SK-N-SH (cell line): ENCODE results near the gene KAT6B. TPM values are rescaled to one million over a fixed set of nuclear protein-coding genes. Genes with fewer than 3 reads are reported as not detected.

Experiments
- CTCF ChIA-PET: fragments of 300-600, 350-600 bp; formaldehyde crosslinking; extraction: SDS; loops from one replicate; lab custom pipeline; 2021; lab: Yijun Ruan, JAX
- POLR2A ChIA-PET: fragments of 350-600 bp; sonication (Branson Sonifier 250); formaldehyde crosslinking; extraction: SDS; loops from one replicate; lab custom pipeline; 2020; ENCODE audit warnings: antibody characterized with exemption, inconsistent platforms; lab: Yijun Ruan, JAX
- DNase-seq: peaks from one replicate; pipeline ENCODE4 v3.0.0; 2012
- H2AFZ ChIP-seq: fragments of 200-600 bp; sonication (generic); 2 replicates; pipeline ENCODE4 v1.8.1; 2016; ENCODE audit warnings: antibody characterized with exemption, mild to moderate bottlenecking, low read depth
- H3F3A ChIP-seq: fragments of 200-600 bp; sonication (generic); replicated peaks from 2 replicates; pipeline ENCODE3; 2016; ENCODE audit warnings: antibody characterized with exemption, mild to moderate bottlenecking; ENCODE audit not compliant: insufficient read depth
- H3K27ac ChIP-seq, 2 experiments: fragments of 200-500 bp in 1 of 2; fragments of 200-600 bp in 1 of 2; sonication (Bioruptor generic) in 1 of 2; sonication (generic), shearing (Covaris generic) in 1 of 2; 2 replicates each; pipeline versions ENCODE4 v1.5.1 to v1.6.1; 2014 to 2016; ENCODE audit warnings: low read depth in 2 of 2, inconsistent platforms in 1 of 2, low read length in 1 of 2, mild to moderate bottlenecking in 1 of 2, mixed read lengths in 1 of 2
- H3K27me3 ChIP-seq: fragments of 200-600 bp; sonication (generic), shearing (Covaris generic); 2 replicates; pipeline ENCODE4 v1.6.1; 2016; ENCODE audit warnings: mixed run types; ENCODE audit not compliant: insufficient read depth
- H3K36me3 ChIP-seq, 2 experiments: fragments of 200-500 bp in 1 of 2; fragments of 200-600 bp in 1 of 2; sonication (Bioruptor generic) in 1 of 2; sonication (generic) in 1 of 2; replicated peaks in 1 of 2; 2 replicates each; pipeline versions ENCODE3 to v1.5.1; 2014 to 2016; ENCODE audit warnings: low read length in 1 of 2, mild to moderate bottlenecking in 1 of 2; ENCODE audit not compliant: insufficient read depth in 2 of 2, control insufficient read depth in 1 of 2
- H3K4me1 ChIP-seq, 2 experiments: fragments of 200-500 bp in 1 of 2; fragments of 200-600 bp in 1 of 2; sonication (Bioruptor generic) in 1 of 2; sonication (generic), shearing (Covaris generic) in 1 of 2; 2 replicates each; pipeline versions ENCODE4 v1.5.1 to v1.6.1; 2014 to 2016; ENCODE audit warnings: low read depth in 1 of 2, low read length in 1 of 2, mixed run types in 1 of 2; ENCODE audit not compliant: insufficient read depth in 2 of 2, control insufficient read depth in 1 of 2
- H3K4me2 ChIP-seq: fragments of 200-600 bp; sonication (generic), shearing (Covaris generic); 2 replicates; pipeline ENCODE4 v1.6.1; 2017; ENCODE audit warnings: mixed run types
- H3K4me3 ChIP-seq, 2 experiments: fragments of 200-500 bp in 1 of 2; fragments of 200-600 bp in 1 of 2; sonication (Bioruptor generic) in 1 of 2; sonication (generic), shearing (Covaris generic) in 1 of 2; 2 replicates each; pipeline versions ENCODE4 v1.5.1 to v1.8.1; 2014 to 2016; ENCODE audit warnings: low read depth in 2 of 2, inconsistent platforms in 1 of 2, low read length in 1 of 2, mild to moderate bottlenecking in 1 of 2, mixed read lengths in 1 of 2, moderate library complexity in 1 of 2
- H3K79me2 ChIP-seq: fragments of 200-600 bp; sonication (generic); 2 replicates; pipeline ENCODE4 v1.8.1; 2017; ENCODE audit warnings: mild to moderate bottlenecking; ENCODE audit not compliant: insufficient read depth
- H3K9ac ChIP-seq: fragments of 200-600 bp; sonication (generic); 2 replicates; pipeline ENCODE4 v1.6.1; 2017; ENCODE audit warnings: mixed run types
- H3K9me2 ChIP-seq: fragments of 200-600 bp; sonication (generic); 2 replicates; pipeline ENCODE4 v1.6.1; 2017; ENCODE audit warnings: mixed run types
- H3K9me3 ChIP-seq: fragments of 200-600 bp; sonication (generic); 2 replicates; pipeline ENCODE4 v1.6.1; 2017; ENCODE audit warnings: mixed run types, mild to moderate bottlenecking, moderate library complexity
- H4K20me1 ChIP-seq: fragments of 200-600 bp; sonication (generic); 2 replicates; pipeline ENCODE4 v1.6.1; 2017; ENCODE audit warnings: mild to moderate bottlenecking, mixed run types; ENCODE audit not compliant: insufficient read depth
- CHD2 ChIP-seq: fragments of 150-350 bp; IDR thresholded peaks from 2 replicates; pipeline ENCODE4 v1.6.1; 2018; ENCODE audit warnings: low read length; ENCODE audit not compliant: partially characterized antibody
- ELF1 ChIP-seq: IDR thresholded peaks from 2 replicates; pipeline ENCODE4 v1.4.0; 2012
- FOSL2 ChIP-seq: IDR thresholded peaks from 2 replicates; pipeline ENCODE4 v1.4.0; 2012; ENCODE audit warnings: low read depth, mild to moderate bottlenecking, moderate library complexity, borderline replicate concordance
- FOXM1 ChIP-seq: IDR thresholded peaks from 2 replicates; pipeline ENCODE4 v1.4.0; 2012; ENCODE audit warnings: low read depth, mild to moderate bottlenecking
- GATA2 ChIP-seq: sonication (generic); formaldehyde crosslinking; IDR thresholded peaks from 2 replicates; pipeline ENCODE4 v1.5.0; 2020; ENCODE audit warnings: mild to moderate bottlenecking, missing genetic modification reagents
- JUND ChIP-seq: IDR thresholded peaks from 2 replicates; pipeline ENCODE4 v1.4.0; 2012
- MXI1 ChIP-seq: IDR thresholded peaks from 2 replicates; pipeline ENCODE4 v1.6.1; 2012; ENCODE audit warnings: mild to moderate bottlenecking, low read depth, low read length, improper control_type of control experiment
- PBX3 ChIP-seq: IDR thresholded peaks from 2 replicates; pipeline ENCODE4; 2012
- POLR2AphosphoS5 ChIP-seq: IDR thresholded peaks from 2 replicates; pipeline ENCODE4 v1.6.1; 2012; ENCODE audit warnings: low read depth, low read length
- RAD21 ChIP-seq: IDR thresholded peaks from 2 replicates; pipeline ENCODE4 v1.6.1; 2012; ENCODE audit warnings: mild to moderate bottlenecking, low read length
- RCOR1 ChIP-seq: fragments of 150-350 bp; IDR thresholded peaks from 2 replicates; pipeline ENCODE4 v1.6.1; 2017; ENCODE audit warnings: antibody characterized with exemption, low read length
- RXRA ChIP-seq: IDR thresholded peaks from 2 replicates; pipeline ENCODE4 v1.4.0; 2012; ENCODE audit warnings: low read depth, mild to moderate bottlenecking, borderline replicate concordance
- TAF1 ChIP-seq: IDR thresholded peaks from 2 replicates; pipeline ENCODE4 v1.6.1; 2012; ENCODE audit warnings: low read depth, mild to moderate bottlenecking, low read length, moderate library complexity, borderline replicate concordance
- TEAD4 ChIP-seq: IDR thresholded peaks from 2 replicates; pipeline ENCODE4 v1.4.0; 2012; ENCODE audit warnings: mild to moderate bottlenecking, borderline replicate concordance; ENCODE audit not compliant: insufficient read depth
- WGBS: methylation state at CpG from one replicate; pipeline ENCODE4 v1.1.6; 2017; ENCODE audit warnings: low lambda C conversion rate; 5-methylcytosine and 5-hydroxymethylcytosine counted together
- polyA plus RNA-seq, 3 experiments: library from polyadenylated mRNA; depleted of rRNA; stranded (reverse); fragments of >200 nt; gene quantifications; 2 replicates each; pipeline ENCODE4 v1.2.3, GENCODE V29; 2012

KAT6B gene
- polyA plus RNA-seq, 1 of the 3 experiments (the other 2 are of a cell fraction), result 4.3 TPM

- no peaks in the 10 kb centered on the region for H3K79me2 ChIP-seq
- H3K27me3 ChIP-seq, result no peaks in the 10 kb centered on the region
- no peaks in the 10 kb centered on the region for H3F3A ChIP-seq
- no peak for TF ChIP-seq MXI1
- no peak for TF ChIP-seq PBX3
- TF ChIP-seq ELF1, result no peak
- H3K4me3 ChIP-seq, result no peak overlapping the region
- no peak overlapping the region for H3K9ac ChIP-seq
- H3K4me1 ChIP-seq, result peaks cover 0 to 12% of the 10 kb centered on the region in 2 experiments; a peak in 1 of 4 replicates
- H3K9me3 ChIP-seq, result no peaks in the 10 kb centered on the region
- no peak overlapping the region for H2AFZ ChIP-seq
- no peak for DNase-seq
- no peak overlapping the region for H3K4me2 ChIP-seq
- no peaks in the 10 kb centered on the region for H3K36me3 ChIP-seq
- H3K9me2 ChIP-seq, result no peaks in the 10 kb centered on the region
- WGBS, result 100% methylated on average over 9 of the region's 14 CpGs
- ChIA-PET POLR2A (no interaction called here), CTCF (interaction anchor here (0.7 kb wide), 1 partner anchor 829 kb away, joined by 3 read pairs; no protein-coding TSS in a partner anchor)
- H3K27ac ChIP-seq, result no peak overlapping the region
- H4K20me1 ChIP-seq, result no peaks in the 10 kb centered on the region
Observed at GRCh38 chr10:75072727-75073126, 246.3 kb downstream of the KAT6B start.

DNA sequence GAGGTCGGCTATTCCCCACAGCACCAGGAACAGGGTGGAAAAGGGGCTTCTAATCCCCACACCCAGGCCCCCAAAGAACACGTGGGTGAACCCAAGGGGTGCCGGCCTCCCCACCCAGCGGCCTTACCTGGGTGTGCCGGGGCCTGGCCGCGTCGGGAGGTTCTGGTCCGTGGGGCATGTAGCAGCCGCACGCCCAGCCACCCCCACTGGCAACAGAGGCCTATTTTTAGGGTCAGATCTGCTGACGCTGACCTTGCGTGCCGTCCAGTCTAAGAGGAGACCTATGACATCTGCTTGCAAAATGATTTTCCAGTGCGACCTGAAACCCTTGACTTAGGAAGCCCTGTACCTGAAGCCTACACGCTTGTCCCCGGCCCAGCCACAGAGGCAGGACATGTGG is 247.0 kb downstream of the KAT6B start:
- POLR2A ChIA-PET, result no interaction called here
- no peaks in the 10 kb centered on the region for H3K9me3 ChIP-seq
- no peaks in the 10 kb centered on the region for H3K79me2 ChIP-seq
- no peaks in the 10 kb centered on the region for H3F3A ChIP-seq
- H3K9ac ChIP-seq, result no peak overlapping the region
- DNase-seq, result no peak
- CTCF ChIA-PET, result no interaction called here
- no peaks in the 10 kb centered on the region for H3K27me3 ChIP-seq
- no peak overlapping the region for H3K27ac ChIP-seq
- H4K20me1 ChIP-seq, result no peaks in the 10 kb centered on the region
- H3K4me1 ChIP-seq, result peaks cover 0 to 12% of the 10 kb centered on the region in 2 experiments; a peak in 1 of 4 replicates
- TF ChIP-seq FOXM1 (no peak), RCOR1 (no peak)
- WGBS, result 95% methylated on average over 7 of the region's 17 CpGs
- no peak overlapping the region for H3K4me2 ChIP-seq
- no peaks in the 10 kb centered on the region for H3K9me2 ChIP-seq
- H3K4me3 ChIP-seq, result no peak overlapping the region
- H2AFZ ChIP-seq, result no peak overlapping the region
- no peaks in the 10 kb centered on the region for H3K36me3 ChIP-seq

DNA sequence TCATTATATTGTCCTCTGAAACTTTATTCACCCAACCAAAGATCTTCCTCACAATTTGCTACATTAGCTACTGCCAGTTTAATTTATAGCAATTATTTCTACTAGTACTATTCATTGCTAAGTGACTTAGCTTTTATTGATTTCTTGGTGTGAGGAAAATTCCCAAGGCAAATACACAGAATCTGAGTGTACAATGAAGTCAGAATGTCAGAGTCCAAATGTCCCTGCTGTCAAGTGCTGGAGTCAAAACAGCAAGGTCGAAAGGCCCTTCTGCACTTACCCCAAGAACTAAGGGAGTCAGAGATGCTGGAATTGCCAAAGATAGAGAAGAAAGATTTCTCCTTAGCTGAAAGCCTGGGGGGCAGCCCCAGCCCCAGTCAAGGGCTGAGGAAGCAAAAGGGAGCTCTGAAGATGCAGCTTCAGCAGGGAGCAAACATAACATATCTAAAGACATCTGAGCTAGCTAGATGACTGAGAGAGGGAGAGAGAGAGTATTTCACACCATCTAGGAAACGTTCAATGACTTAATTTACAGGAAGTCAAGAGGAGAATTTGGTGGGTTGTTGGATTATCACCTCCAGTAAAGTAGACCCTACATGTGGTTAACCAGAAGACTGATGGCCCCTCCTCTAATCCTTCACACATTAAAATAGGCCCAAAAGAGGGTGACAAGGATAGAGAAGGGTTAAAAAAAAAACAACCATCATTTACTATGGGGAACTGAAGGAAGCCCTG is 248.5 kb downstream of the KAT6B start:
- ChIA-PET CTCF (interaction anchor here (0.6 to 1.1 kb wide), 3 partner anchors 34 to 831 kb away, joined by 3 to 4 read pairs (median 3); a partner anchor contains a TSS), POLR2A (no interaction called here)
- no peaks in the 10 kb centered on the region for H3K9me3 ChIP-seq
- no peaks in the 10 kb centered on the region for H3K79me2 ChIP-seq
- H3K27ac ChIP-seq, result no peak overlapping the region
- H3F3A ChIP-seq, result no peaks in the 10 kb centered on the region
- H3K9ac ChIP-seq, result no peak overlapping the region
- TF ChIP-seq FOXM1 (no peak), MXI1 (no peak), TAF1 (no peak), RAD21 (no peak), GATA2 (no peak), CHD2 (no peak), JUND (no peak), POLR2AphosphoS5 (no peak), RXRA (no peak), TEAD4 (no peak), FOSL2 (no peak)
- no peaks in the 10 kb centered on the region for H4K20me1 ChIP-seq
- H3K9me2 ChIP-seq, result no peaks in the 10 kb centered on the region
- no peak overlapping the region for H3K4me2 ChIP-seq
- peaks cover 0 to 12% of the 10 kb centered on the region in 2 experiments; a peak in 1 of 4 replicates for H3K4me1 ChIP-seq
- DNase-seq, result no peak
- H3K36me3 ChIP-seq, result no peaks in the 10 kb centered on the region
- H3K4me3 ChIP-seq, result no peak overlapping the region
- WGBS, result 50% methylated on average over 2 of the region's 2 CpGs
- H3K27me3 ChIP-seq, result no peaks in the 10 kb centered on the region
- H2AFZ ChIP-seq, result no peak overlapping the region
